Measurements from ENCODE around the gene HTR7. TPM values are rescaled to one million over a fixed set of nuclear protein-coding genes. Genes with fewer than 3 reads are reported as not detected.

Gene HTR7
- total RNA-seq, 1 donor = 9.8 TPM

GRCh38 chr10:90779548-90779947 is 78.3 kb downstream of the HTR7 start:
- H2AFZ ChIP-seq (ENCODE audit: low read length) = no peak overlapping the region

DNA sequence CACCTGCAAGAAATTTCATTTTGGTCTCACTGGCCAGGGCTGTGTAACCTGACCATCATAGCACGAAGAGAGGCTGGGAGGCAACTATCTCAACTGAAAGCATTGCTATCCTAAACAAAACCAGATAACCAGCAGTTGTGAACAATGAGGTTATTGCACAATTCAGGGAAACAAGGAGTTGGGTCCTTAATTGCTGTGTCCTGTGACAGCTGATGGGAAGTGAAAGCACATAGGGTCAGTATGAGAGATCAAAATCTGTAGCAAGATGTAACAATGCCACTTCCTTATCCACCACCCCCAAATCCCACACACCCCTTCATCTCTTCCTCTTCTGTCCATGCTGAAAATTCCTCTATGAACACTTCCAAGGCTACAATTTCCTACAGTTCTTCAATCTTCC is 80.2 kb downstream of the HTR7 start:
- TF ChIP-seq, protein P1, sequence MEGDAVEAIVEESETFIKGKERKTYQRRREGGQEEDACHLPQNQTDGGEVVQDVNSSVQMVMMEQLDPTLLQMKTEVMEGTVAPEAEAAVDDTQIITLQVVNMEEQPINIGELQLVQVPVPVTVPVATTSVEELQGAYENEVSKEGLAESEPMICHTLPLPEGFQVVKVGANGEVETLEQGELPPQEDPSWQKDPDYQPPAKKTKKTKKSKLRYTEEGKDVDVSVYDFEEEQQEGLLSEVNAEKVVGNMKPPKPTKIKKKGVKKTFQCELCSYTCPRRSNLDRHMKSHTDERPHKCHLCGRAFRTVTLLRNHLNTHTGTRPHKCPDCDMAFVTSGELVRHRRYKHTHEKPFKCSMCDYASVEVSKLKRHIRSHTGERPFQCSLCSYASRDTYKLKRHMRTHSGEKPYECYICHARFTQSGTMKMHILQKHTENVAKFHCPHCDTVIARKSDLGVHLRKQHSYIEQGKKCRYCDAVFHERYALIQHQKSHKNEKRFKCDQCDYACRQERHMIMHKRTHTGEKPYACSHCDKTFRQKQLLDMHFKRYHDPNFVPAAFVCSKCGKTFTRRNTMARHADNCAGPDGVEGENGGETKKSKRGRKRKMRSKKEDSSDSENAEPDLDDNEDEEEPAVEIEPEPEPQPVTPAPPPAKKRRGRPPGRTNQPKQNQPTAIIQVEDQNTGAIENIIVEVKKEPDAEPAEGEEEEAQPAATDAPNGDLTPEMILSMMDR (IDR thresholded peaks at IDR 0.05; ENCODE audit: extremely low read depth, low read depth, low read length) = no peak
- Histone ChIP-seq H3K4me3 (ENCODE audit: insufficient read depth, low read length) (no peak overlapping the region), H2AFZ (ENCODE audit: low read length) (no peak overlapping the region), H3K4me1 (ENCODE audit: insufficient read depth, low read length) (peaks cover 7% of the 10 kb centered on the region), H3K27me3 (ENCODE audit: insufficient read depth, low read length) (no peaks in the 10 kb centered on the region), H3K79me2 (ENCODE audit: insufficient read depth, low read length) (no peaks in the 10 kb centered on the region), H3K9me3 (ENCODE audit: low read depth, low read length) (no peaks in the 10 kb centered on the region), H3K4me2 (ENCODE audit: insufficient read depth, low read length) (no peak overlapping the region), H3K36me3 (ENCODE audit: insufficient read depth, low read length) (no peaks in the 10 kb centered on the region), H4K20me1 (ENCODE audit: insufficient read depth, low read length) (no peaks in the 10 kb centered on the region), H3K27ac (ENCODE audit: low read depth, low read length) (no peak overlapping the region)
- no peak for DNase-seq (ENCODE audit: insufficient read length, low spot score, missing footprints)

More at GRCh38 chr10:90779548-90779947, 78.3 kb downstream of the HTR7 start:
- no peaks in the 10 kb centered on the region for H3K79me2 ChIP-seq (ENCODE audit: insufficient read depth, low read length)
- H3K4me1 ChIP-seq (ENCODE audit: insufficient read depth, low read length) = peaks cover 7% of the 10 kb centered on the region
- H3K36me3 ChIP-seq (ENCODE audit: insufficient read depth, low read length) = no peaks in the 10 kb centered on the region
- no peak overlapping the region for H3K27ac ChIP-seq (ENCODE audit: low read depth, low read length)
- TF ChIP-seq, protein P1 (IDR thresholded peaks at IDR 0.05; ENCODE audit: extremely low read depth, low read depth, low read length) = peak; percentile 45
- H3K9me3 ChIP-seq (ENCODE audit: low read depth, low read length) = no peaks in the 10 kb centered on the region
- no peak overlapping the region for H3K4me2 ChIP-seq (ENCODE audit: insufficient read depth, low read length)
- H3K4me3 ChIP-seq (ENCODE audit: insufficient read depth, low read length) = no peak overlapping the region
- H4K20me1 ChIP-seq (ENCODE audit: insufficient read depth, low read length) = no peaks in the 10 kb centered on the region
- H3K27me3 ChIP-seq (ENCODE audit: insufficient read depth, low read length) = no peaks in the 10 kb centered on the region
- DNase-seq (ENCODE audit: insufficient read length, low spot score, missing footprints) = peak; percentile 46

GRCh38 chr10:90775351-90776028 is 82.3 kb downstream of the HTR7 start:
- peak overlapping the region; percentile 6 for H3K27ac ChIP-seq (ENCODE audit: low read depth, low read length)
- TF ChIP-seq, protein P1 (IDR thresholded peaks at IDR 0.05; ENCODE audit: extremely low read depth, low read depth, low read length) = no peak
- H3K9me3 ChIP-seq (ENCODE audit: low read depth, low read length) = no peaks in the 10 kb centered on the region
- peak overlapping the region; percentile 48 for H2AFZ ChIP-seq (ENCODE audit: low read length)
- no peaks in the 10 kb centered on the region for H3K27me3 ChIP-seq (ENCODE audit: insufficient read depth, low read length)
- H4K20me1 ChIP-seq (ENCODE audit: insufficient read depth, low read length) = no peaks in the 10 kb centered on the region
- H3K4me2 ChIP-seq (ENCODE audit: insufficient read depth, low read length) = no peak overlapping the region
- H3K4me3 ChIP-seq (ENCODE audit: insufficient read depth, low read length) = no peak overlapping the region
- no peaks in the 10 kb centered on the region for H3K36me3 ChIP-seq (ENCODE audit: insufficient read depth, low read length)
- H3K4me1 ChIP-seq (ENCODE audit: insufficient read depth, low read length) = peaks cover 7% of the 10 kb centered on the region
- DNase-seq (ENCODE audit: insufficient read length, low spot score, missing footprints) = peak; percentile 79
- H3K79me2 ChIP-seq (ENCODE audit: insufficient read depth, low read length) = no peaks in the 10 kb centered on the region

- no peak overlapping the region for H3K27ac ChIP-seq (ENCODE audit: low read depth, low read length)
- H3K4me1 ChIP-seq (ENCODE audit: insufficient read depth, low read length) = peaks cover 2% of the 10 kb centered on the region
- DNase-seq (ENCODE audit: insufficient read length, low spot score, missing footprints) = no peak
- no peaks in the 10 kb centered on the region for H3K36me3 ChIP-seq (ENCODE audit: insufficient read depth, low read length)
- H3K27me3 ChIP-seq (ENCODE audit: insufficient read depth, low read length) = no peaks in the 10 kb centered on the region
- no peaks in the 10 kb centered on the region for H4K20me1 ChIP-seq (ENCODE audit: insufficient read depth, low read length)
- H3K4me2 ChIP-seq (ENCODE audit: insufficient read depth, low read length) = no peak overlapping the region
- H3K4me3 ChIP-seq (ENCODE audit: insufficient read depth, low read length) = no peak overlapping the region
- TF ChIP-seq, protein P1 (IDR thresholded peaks at IDR 0.05; ENCODE audit: extremely low read depth, low read depth, low read length) = no peak
- no peaks in the 10 kb centered on the region for H3K9me3 ChIP-seq (ENCODE audit: low read depth, low read length)
- no peaks in the 10 kb centered on the region for H3K79me2 ChIP-seq (ENCODE audit: insufficient read depth, low read length)
- H2AFZ ChIP-seq (ENCODE audit: low read length) = no peak overlapping the region
These were observed 87.6 kb downstream of the HTR7 start for GRCh38 chr10:90769946-90770841.
